Uterine smooth muscle cell (primary cell): Measurements from ENCODE around the gene ZNF487. TPM values are rescaled to one million over a fixed set of nuclear protein-coding genes. Genes with fewer than 3 reads are reported as not detected.

ENCODE experiments used
- total RNA-seq: library from RNA; depleted of rRNA; stranded (reverse); fragments of >200 nt; gene quantifications from 2 replicates; pipeline ENCODE4 v1.2.3, GENCODE V29; 2014

ZNF487 gene
- 5.2 and 5.5 TPM in 2 replicates for total RNA-seq

GRCh38 chr10:43436291-43437140, at the start of gene ZNF487:
Gene ZNF487 (plus strand): TSS chr10:43437111. CDS start chr10:43475814, 38,703 bp downstream.

GRCh38 chr10:43408710-43409384, 28.1 kb upstream of the ZNF487 start, which contains the start of gene HNRNPF:
Gene HNRNPF (minus strand): TSS chr10:43409186. CDS start chr10:43387884, 21,302 bp downstream.

Other genes with a start within 250 kb of the ZNF487 start
- 1.3 and 3.0 TPM in 2 replicates for gene RASGEF1A, start 170.0 kb upstream of the ZNF487 start, total RNA-seq
- not detected in 2 replicates for gene FXYD4, start 65.5 kb upstream of the ZNF487 start, total RNA-seq
- gene HNRNPF, start 27.9 kb upstream of the ZNF487 start, total RNA-seq = 240 and 367 TPM in 2 replicates
- 8.9 and 9.8 TPM in 2 replicates for gene ZNF239, start 137.5 kb downstream of the ZNF487 start, total RNA-seq
- gene ZNF485, start 169.3 kb downstream of the ZNF487 start, total RNA-seq = 3.0 and 3.9 TPM in 2 replicates
- gene ZNF32, start 211.8 kb downstream of the ZNF487 start, total RNA-seq = 20.6 and 29.9 TPM in 2 replicates